Glutamatergic neuron (in vitro differentiated cells): ENCODE results near the gene GRM4. TPM values are rescaled to one million over a fixed set of nuclear protein-coding genes. Genes with fewer than 3 reads are reported as not detected.

Source experiments
- DNase-seq: peaks from one replicate; pipeline ENCODE4 v3.0.0; 2022
- H3K27ac Mint-ChIP-seq: one replicate; pipeline ENCODE4 v1.8.0; 2020; ENCODE audit warnings: mild to moderate bottlenecking, mixed read lengths, inconsistent platforms; ENCODE audit not compliant: unreplicated experiment
- H3K27me3 Mint-ChIP-seq: one replicate; pipeline ENCODE4 v1.8.0; 2020; ENCODE audit warnings: mild to moderate bottlenecking, moderate library complexity, mixed read lengths, inconsistent platforms; ENCODE audit not compliant: unreplicated experiment
- H3K36me3 Mint-ChIP-seq: one replicate; pipeline ENCODE4 v1.8.0; 2020; ENCODE audit warnings: mild to moderate bottlenecking, mixed read lengths, inconsistent platforms; ENCODE audit not compliant: unreplicated experiment
- H3K4me1 Mint-ChIP-seq: one replicate; pipeline ENCODE4 v1.8.0; 2020; ENCODE audit warnings: mild to moderate bottlenecking, low read depth, mixed read lengths, inconsistent platforms; ENCODE audit not compliant: unreplicated experiment
- H3K4me3 Mint-ChIP-seq: one replicate; pipeline ENCODE4 v1.8.0; 2020; ENCODE audit warnings: mild to moderate bottlenecking, mixed read lengths, inconsistent platforms; ENCODE audit not compliant: unreplicated experiment
- H3K9me3 Mint-ChIP-seq: one replicate; pipeline ENCODE4 v1.8.0; 2020; ENCODE audit warnings: mild to moderate bottlenecking, moderate library complexity, mixed read lengths, inconsistent platforms; ENCODE audit not compliant: unreplicated experiment
- CTCF ChIP-seq: fragments of 200-600 bp; sonication (generic); IDR thresholded peaks from one replicate; pipeline ENCODE4 v1.5.0; 2021; ENCODE audit not compliant: partially characterized antibody, unreplicated experiment
- total RNA-seq: library from RNA; stranded (reverse); fragmentation: NEBNext Ultra II Directional; extraction: Animal tissue kit (Norgen Biotek cat#: 25700); gene quantifications from one replicate; pipeline ENCODE4 v1.2.1, GENCODE V29; 2021; ENCODE audit not compliant: unreplicated experiment

The GRM4 gene
- total RNA-seq, 1 donor from 2014 or later: 119 TPM

- DNase-seq: peak; percentile 49
- H3K4me1 Mint-ChIP-seq: peaks cover 54% of the 10 kb centered on the region
Observed at GRCh38 chr6:34056305-34057108, 89.4 kb downstream of the GRM4 start.

GRCh38 chr6:34055223-34055933 is 90.5 kb downstream of the GRM4 start:
- H3K36me3 Mint-ChIP-seq: no peaks in the 10 kb centered on the region
- peak overlapping the region; percentile 35 for H3K4me3 Mint-ChIP-seq
- H3K4me1 Mint-ChIP-seq: peaks cover 49% of the 10 kb centered on the region
- peaks cover 17% of the 10 kb centered on the region for H3K27me3 Mint-ChIP-seq
- H3K27ac Mint-ChIP-seq: peak overlapping the region; percentile 72
- H3K9me3 Mint-ChIP-seq: peaks cover 11% of the 10 kb centered on the region
- peak; percentile 81 for DNase-seq
- TF ChIP-seq CTCF: peak; percentile 87

More at GRCh38 chr6:34056305-34057108, 89.4 kb downstream of the GRM4 start:
- Mint-ChIP-seq H3K27ac (peak overlapping the region; percentile 81), H3K4me3 (no peak overlapping the region), H3K27me3 (peaks cover 14% of the 10 kb centered on the region), H3K9me3 (peaks cover 11% of the 10 kb centered on the region), H3K36me3 (no peaks in the 10 kb centered on the region)
- no peak for TF ChIP-seq CTCF

- no peak for TF ChIP-seq CTCF
Observed at GRCh38 chr6:34053721-34054120, 92.2 kb downstream of the GRM4 start.

GRCh38 chr6:34052918-34053608 is 92.8 kb downstream of the GRM4 start:
- Mint-ChIP-seq H3K27me3 (peaks cover 14% of the 10 kb centered on the region), H3K9me3 (peaks cover 13% of the 10 kb centered on the region), H3K4me1 (peaks cover 45% of the 10 kb centered on the region), H3K4me3 (no peak overlapping the region), H3K36me3 (no peaks in the 10 kb centered on the region), H3K27ac (peak overlapping the region; percentile 0)
- TF ChIP-seq CTCF: no peak
- no peak for DNase-seq

More at GRCh38 chr6:34053721-34054120, 92.2 kb downstream of the GRM4 start:
- no peak for DNase-seq
- Mint-ChIP-seq H3K9me3 (peaks cover 14% of the 10 kb centered on the region), H3K27me3 (peaks cover 13% of the 10 kb centered on the region), H3K36me3 (no peaks in the 10 kb centered on the region), H3K4me3 (no peak overlapping the region), H3K27ac (no peak overlapping the region), H3K4me1 (peaks cover 47% of the 10 kb centered on the region)
